ENCODE measurements around the gene ARIH2.
"Not testable (repeated sequence)": the region's sequence is repeated elsewhere in the genome, so short reads cannot be mapped to it uniquely, and the experiment has no call there.

Gene ARIH2

DNA sequence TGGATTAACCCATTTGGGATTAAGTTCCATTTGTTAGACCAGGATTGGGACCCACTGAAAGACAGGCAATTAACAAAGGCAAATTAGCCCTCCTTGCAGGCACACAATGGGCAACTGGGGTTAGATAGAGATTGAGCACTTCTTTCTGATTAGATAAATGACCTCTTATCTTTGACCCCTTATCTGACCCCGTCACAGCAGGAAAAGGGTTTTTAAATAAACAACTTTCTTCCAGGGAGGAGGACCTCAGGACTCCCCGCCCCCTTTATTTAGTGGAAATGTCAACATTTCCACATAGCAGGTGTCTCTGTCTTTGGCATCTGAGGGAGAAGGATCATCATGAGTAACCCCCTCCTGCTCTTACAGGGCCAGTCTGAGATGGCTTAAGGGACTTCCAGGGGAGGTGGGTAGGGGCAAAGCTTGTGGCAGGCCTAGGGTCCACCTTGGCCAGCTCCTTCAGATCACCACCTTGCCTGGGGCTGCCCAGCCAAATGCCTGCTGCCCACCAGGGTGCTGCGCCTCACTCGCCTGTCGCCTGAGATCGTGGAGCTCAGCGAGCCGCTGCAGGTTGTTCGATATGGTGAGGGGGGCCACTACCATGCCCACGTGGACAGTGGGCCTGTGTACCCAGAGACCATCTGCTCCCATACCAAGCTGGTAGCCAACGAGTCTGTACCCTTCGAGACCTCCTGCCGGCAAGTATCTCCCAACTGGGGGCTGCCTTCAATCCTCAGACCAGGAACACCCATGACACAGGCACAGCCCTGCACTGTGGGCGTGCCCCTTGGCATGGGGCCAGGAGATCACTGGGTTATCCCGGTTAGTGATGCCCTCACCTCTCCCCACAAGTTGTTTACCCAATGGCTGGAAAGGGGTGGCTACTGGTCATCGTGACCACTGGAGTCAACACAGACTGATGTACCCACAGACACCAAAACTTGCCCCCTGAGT is 86.0 kb downstream of the ARIH2 start:
- DNase-seq (ENCODE audit: low read depth) = no peak

GRCh38 chr3:49005303-49005680 is 86.7 kb downstream of the ARIH2 start:
- no peak for DNase-seq (ENCODE audit: low read depth)

DNA sequence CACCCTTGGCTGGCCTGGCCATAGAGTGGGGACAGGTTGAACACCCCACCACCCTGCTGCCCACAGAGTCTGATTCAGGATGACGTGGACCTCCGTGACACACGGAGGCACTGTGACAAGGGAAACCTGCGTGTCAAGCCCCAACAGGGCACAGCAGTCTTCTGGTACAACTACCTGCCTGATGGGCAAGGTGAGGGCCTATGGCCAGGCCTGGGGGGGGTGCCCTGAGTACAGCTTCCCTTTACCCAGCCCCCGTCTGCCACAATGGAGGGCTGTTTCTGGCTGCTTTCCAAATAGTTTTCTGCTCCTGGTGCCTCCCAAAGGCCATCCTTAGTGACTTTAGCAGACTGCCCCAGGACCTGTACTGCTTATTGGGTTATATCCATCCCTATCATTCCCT is 87.4 kb downstream of the ARIH2 start:
- DNase-seq (ENCODE audit: low read depth) = no peak

- no peak for DNase-seq (ENCODE audit: low read depth)
Measured at GRCh38 chr3:49006408-49007067, 87.9 kb downstream of the ARIH2 start.

DNA sequence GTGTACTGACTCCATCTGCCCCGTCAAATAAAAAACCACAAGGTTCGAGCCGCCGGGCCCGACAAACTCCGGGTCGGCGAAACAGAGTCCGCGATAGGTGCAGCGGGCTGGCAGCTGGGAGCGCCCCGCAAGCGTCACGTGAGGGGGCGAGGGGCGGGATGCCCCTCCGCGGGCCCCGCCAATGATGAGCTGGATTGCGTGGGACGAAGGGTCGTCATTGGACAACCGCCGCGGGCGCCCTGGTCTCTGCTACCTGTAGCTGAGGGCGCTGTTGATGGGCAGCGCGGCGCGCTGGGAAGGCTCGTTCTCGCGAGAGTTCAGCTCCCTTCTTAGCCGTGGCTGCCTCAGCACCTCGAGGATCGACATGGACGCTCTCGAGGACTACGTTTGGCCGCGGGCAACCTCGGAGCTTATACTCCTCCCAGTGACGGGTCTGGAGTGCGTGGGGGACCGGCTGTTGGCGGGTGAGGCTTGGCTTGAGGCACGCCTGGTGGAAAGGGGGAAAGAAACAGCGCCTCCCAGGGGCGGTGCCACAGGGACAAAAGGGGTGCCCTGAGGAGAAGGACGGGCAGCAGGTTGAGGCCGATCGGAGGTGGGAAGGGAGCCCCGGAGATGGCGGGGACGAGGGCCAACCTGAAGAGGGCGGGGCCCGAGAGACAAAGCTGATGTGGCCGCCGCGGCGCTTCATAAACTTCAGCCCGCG is 88.6 kb downstream of the ARIH2 start, which contains the start of gene WDR6:
TSS of gene WDR6 (plus strand) at position 324 of the 703 bp plus-strand sequence. CDS start at position 365, 41 bp downstream.
- DNase-seq (ENCODE audit: low read depth) = peak; percentile 97

GRCh38 chr3:49007771-49008528 is 89.3 kb downstream of the ARIH2 start:
- DNase-seq (ENCODE audit: low read depth) = peak; percentile 94

GRCh38 chr3:49008627-49009026 is 90.0 kb downstream of the ARIH2 start:
- not testable (repeated sequence) for DNase-seq (ENCODE audit: low read depth)

DNA sequence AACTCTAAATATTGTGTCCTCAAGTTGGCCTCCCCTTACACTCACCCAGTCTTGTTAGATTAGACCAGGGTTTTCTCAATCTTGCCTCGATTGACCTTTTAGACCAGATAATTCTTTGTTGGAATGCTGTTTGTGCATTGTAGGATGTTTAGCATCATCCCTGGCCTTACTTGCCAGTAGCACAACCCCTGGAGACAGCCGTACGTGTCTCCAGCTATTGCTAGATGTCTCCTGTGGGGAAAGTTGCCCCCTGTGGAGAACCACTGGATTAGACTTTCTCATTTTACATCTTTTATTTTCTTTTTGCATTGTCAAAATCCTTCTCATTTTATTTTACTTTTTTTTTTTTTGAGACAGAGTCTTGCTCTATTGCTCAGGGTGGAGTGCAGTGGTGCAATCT is 90.8 kb downstream of the ARIH2 start:
- no peak for DNase-seq (ENCODE audit: low read depth)

GRCh38 chr3:49012441-49013017 is 93.9 kb downstream of the ARIH2 start:
- no peak for DNase-seq (ENCODE audit: low read depth)

DNA sequence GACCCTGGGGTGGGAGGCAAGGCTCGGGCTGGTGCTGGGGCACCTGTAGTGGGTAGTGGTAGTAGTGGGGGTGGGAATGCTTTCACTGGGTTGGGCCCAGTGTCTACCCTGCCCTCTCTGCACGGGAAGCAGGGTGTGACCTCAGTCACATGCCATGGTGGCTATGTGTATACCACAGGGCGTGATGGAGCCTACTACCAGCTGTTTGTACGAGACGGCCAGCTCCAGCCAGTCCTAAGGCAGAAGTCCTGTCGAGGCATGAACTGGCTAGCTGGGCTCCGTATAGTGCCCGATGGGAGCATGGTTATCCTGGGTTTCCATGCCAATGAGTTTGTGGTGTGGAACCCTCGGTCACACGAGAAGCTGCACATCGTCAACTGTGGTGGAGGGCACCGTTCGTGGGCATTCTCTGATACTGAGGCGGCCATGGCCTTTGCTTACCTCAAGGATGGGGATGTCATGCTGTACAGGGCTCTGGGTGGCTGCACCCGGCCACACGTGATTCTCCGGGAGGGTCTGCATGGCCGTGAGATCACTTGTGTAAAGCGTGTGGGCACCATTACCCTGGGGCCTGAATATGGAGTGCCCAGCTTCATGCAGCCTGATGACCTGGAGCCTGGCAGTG is 94.6 kb downstream of the ARIH2 start:
- DNase-seq (ENCODE audit: low read depth) = no peak

GRCh38 chr3:49013738-49014660 is 95.4 kb downstream of the ARIH2 start:
- DNase-seq (ENCODE audit: low read depth) = no peak

GRCh38 chr3:49015072-49015471 is 96.4 kb downstream of the ARIH2 start:
- DNase-seq (ENCODE audit: low read depth) = no peak

DNA sequence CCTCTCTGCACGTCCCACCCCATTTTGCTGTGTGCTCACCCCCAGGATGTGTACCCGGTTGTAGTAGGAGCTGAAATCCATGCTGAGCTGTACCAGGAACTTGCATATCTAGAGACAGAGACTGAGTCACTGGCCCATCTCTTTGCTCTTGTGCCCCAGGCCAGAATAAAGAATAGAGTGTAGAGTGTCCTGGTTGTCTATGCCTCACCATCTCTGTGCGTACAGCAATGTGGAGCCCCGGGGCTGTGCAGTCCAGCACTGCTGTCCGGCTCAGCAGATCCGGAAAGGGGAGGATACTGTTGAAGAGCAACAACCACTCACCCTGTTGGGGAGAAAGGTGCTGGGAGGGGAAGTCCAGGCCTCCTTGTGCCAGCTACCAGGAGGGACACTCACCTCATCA is 97.1 kb downstream of the ARIH2 start:
- no peak for DNase-seq (ENCODE audit: low read depth)

- no peak for DNase-seq (ENCODE audit: low read depth)
Measured at GRCh38 chr3:49016414-49017228, 98.0 kb downstream of the ARIH2 start.

DNA sequence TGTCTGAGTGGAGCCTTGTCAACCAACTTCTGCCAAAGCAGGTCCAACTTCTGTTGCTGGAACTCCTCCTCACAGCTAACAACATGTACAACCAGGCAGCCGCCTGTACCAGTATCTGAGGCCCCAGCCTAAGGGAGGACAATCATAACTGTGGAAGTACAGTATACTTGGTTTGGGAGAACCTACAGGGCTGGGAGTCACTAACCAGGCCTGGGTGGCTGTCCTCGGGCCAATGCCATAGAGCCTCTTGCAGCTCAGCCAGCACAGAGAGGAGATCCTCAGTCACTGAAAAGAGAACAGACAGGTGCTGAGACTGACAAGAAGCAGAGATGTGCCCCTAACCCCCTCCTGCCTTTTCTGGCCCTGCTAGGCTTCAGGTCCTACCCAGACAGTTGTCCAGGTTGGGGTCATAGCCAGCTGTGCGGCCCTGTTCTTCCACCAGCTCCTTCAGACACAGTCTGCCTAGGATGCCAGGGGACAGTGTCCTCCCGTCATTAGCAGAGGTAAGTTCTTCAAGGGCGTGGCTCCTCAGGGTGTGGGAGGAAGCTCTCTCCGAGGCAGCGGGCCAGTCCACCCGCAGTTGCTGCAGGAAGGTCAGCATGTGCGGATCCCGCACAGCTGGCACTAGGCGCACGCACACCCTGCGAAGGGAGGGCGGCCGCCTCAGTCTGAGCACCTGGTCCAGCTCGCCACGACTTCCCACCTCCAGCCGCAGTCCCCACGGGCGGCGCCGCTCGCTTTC is 98.8 kb downstream of the ARIH2 start:
- DNase-seq (ENCODE audit: low read depth) = no peak

GRCh38 chr3:49017971-49018706 is 99.5 kb downstream of the ARIH2 start, which contains the start of gene DALRD3:
Gene DALRD3 (minus strand): TSS chr3:49018580. CDS start chr3:49018564, 16 bp downstream.
- peak; percentile 39 for DNase-seq (ENCODE audit: low read depth)

DNA sequence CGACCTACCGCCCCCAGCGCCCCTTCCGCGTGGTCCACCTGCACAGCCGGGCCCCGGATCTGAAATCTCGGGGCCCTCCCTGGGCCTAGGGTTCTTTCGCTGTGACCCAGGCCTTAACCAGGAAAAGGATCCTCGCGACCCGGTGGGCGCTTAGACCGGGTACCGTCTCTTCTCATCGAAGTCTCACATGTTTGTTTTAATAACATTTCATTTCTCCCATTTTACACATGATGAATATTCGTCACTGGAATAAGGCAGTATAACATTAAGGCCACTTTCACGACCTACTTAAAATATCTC is 100.0 kb downstream of the ARIH2 start:
- no peak for DNase-seq (ENCODE audit: low read depth)

GRCh38 chr3:49019941-49020329 is 101.3 kb downstream of the ARIH2 start:
- no peak for DNase-seq (ENCODE audit: low read depth)
